CD1c-positive myeloid dendritic cell (primary cell): ENCODE data around the gene SEMA3F.

Experiments
- DNase-seq: peaks from one replicate; pipeline ENCODE4 v3.0.0-alpha.2; 2016; ENCODE audit errors: extremely low spot score

Gene SEMA3F

GRCh38 chr3:50193286-50193685, 38.2 kb downstream of the SEMA3F start:
- DNase-seq: no peak

- DNase-seq: no peak
Observed at GRCh38 chr3:50193746-50194127, 38.6 kb downstream of the SEMA3F start.

- peak; percentile 76 for DNase-seq
Observed at GRCh38 chr3:50194128-50194902, 39.2 kb downstream of the SEMA3F start.

GRCh38 chr3:50194903-50195500, 39.9 kb downstream of the SEMA3F start:
- DNase-seq: no peak

DNA sequence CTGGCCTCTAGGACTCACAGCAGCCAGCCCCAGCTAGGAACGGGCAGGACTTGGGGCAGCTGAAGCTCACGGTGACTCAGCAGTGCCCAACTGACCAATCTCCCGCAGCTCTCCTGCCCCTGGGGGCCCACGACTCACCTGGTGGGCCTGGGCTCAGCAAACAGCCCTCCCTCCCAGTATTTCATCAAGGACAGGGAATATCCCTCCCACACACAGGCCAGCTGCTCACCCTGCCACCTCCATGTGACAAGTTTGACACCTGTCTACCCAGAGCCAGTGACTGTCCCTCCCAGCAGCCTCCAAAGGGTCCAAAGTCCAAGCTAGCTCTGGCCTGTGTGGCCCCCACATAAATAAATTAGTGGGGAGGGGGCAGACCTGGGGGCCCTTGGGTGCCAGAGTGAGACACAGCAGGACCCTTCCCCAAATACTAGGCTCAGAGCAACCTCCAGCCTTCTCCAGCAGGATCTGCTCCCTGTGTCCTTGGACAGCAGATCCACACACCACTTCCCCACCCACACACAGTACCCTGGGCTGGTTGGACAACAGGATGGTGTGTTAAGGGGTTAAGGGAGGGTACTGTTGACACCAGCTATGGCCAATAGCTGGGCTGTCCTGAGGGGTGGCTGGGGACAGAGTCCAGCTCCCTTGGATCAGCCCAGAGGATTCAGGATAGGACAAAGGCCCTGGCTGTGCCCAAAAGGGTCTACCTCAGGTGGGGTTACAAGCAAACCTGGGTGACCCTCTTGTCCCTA, 40.6 kb downstream of the SEMA3F start:
- DNase-seq: no peak

GRCh38 chr3:50196253-50196801, 41.2 kb downstream of the SEMA3F start:
- no peak for DNase-seq

DNA sequence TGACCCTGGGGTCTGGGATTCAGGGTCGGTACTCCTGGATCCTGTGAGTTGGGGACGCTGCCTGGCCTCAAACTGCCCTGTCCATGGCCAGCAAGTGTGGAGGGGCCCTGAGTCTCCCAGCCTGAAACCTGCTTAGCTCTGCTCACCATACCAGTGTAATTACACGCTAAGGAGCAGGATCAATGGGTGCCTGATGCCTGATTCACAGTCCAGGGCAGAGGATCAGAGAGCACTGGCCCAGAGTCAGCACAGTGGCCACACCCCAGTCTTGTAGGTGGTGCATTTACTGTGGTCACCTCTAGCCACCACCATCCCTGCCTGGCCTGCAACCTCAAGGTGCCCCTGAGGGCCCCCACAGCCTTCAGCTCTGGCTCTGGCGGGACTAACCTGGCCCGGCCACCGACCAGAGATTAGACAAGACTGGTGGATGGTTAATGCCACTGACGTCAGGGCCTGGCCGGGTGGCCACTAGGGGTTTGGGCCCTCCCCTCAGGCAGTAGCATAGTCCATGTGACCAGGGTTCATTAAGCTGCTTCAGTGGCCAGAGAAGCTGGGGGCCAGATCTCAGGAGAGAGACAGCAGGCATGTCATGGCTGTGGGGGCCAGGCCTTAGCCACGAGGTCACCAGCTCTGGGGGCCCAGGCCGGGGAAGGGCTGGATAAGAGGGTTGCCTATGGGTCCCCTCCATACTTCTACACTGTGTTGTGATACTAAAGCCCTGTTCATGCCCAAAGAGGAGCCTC, 46.6 kb downstream of the SEMA3F start:
- DNase-seq: no peak

DNA sequence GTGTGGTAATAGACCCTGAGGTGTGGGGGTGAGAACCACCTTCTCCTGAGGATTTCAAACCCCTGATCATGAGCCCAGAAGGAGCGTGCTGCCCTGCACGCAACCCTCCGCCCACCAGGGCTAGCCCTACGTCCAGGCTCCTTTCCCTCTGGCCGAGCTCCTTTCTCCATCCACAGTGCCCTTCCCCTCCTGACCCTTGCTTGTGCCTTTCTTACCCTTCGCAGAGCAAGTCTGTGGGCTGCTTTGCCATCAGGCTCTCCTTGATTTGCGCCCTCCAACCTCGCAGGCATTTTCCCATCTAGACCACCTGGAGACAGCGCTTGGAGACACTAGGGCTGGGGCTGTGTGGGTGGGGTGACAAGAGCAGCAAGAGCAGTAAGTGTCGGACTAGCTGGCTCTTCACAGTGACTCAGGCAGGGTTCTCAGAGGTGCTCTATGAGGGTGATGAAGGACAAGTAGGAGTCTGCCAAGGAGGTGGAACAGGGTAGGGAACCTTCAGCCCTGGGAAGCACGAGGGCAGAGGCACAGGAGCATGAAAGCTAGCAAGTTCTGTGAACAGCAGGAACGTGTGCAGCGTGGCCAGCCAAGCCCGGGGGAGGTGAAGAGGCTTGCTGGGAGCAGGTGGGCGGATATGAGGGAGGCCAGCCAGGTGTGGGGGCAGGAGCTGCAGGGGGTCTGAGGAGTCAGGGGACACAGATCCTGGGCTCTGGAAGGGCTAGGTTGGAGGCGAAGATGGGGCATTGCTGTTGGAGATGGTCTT, 47.4 kb downstream of the SEMA3F start:
- DNase-seq: no peak

DNA sequence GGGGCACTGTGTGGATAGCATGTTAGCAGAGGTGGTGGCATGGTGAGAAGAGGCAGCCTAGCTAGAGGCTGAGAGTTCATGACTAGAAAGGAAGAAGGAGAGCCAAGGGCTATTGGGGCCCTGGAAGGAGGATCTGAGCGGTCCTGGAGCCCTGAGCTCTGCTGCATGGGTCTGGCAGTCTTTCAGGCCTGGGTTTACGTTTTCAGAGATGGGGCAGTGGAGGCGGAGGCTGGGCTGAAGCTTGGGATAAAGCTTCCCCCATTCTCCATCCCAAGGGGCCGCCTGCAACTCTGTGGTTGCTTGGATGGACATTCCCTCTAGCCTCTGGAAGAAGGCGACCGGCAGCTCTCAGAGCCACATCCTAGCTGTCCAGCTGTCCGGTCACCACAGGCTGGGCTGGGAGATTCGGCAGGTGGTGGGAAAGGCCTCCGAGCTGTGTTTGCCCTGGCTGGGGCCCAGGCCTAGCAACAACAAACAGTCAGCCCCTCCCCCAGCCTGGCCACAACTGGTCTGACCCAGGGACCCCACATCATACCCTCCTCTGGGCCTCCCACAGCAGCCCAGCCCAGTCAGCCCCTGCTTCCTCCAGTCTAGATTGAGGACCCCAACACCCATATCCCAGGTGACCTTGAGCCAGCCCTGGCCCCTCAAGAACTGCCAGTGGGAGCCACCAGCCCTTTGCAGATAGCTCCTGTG, 48.1 kb downstream of the SEMA3F start:
- no peak for DNase-seq

DNA sequence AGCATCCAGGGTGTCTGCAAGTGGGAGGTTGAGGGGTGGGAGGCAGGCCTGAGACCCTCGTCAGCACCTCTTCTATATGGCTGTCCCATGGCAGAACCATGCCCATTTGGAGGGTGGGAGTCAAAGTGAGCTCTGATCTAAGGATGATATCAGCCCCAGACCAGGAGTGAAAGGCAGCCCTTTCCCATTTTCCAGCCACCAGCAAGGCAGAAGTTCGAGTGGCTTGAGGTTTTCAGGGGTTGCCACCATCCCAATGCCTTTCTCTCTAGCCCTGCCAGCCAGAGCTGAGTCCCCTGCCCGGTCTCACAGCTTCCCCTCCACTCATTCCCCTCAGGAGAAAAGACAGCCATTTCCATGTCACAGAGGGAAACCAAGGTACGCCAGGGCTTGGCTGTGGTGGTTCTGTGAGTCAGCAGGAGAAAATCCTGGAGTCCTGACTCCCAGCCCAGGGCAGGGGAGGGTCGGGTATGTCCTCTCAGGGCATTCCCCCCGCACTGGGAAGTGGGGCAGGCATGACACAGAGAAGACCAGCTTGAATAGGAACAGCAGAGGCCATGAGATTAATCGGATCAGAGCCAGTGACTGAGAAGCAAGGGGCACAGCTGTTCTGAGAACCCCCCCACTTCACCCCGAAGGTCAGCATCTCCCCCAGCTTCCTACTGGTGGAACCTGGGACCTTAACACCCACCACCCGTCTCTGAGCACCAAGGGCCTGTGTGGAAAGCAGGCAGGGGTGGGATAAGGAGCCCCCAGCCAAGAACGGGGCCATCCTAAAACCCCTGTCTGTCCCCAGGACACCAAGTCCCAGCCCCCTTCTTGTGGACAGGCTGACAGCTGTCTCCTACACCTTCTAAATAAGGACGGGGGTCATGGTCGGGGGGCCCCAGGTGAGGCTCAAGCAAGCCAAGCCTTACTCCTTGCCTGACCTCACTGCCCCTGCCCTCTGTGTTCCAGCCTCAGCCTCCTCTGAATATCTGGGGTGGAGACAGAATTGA, 49.0 kb downstream of the SEMA3F start:
- no peak for DNase-seq

- no peak for DNase-seq
Observed at GRCh38 chr3:50204804-50205412, 49.8 kb downstream of the SEMA3F start, which contains the start of gene SLC38A3. Gene SLC38A3, plus strand, starts transcription at chr3:50205271. Its CDS starts 8,929 bp downstream, at chr3:50214200.

DNA sequence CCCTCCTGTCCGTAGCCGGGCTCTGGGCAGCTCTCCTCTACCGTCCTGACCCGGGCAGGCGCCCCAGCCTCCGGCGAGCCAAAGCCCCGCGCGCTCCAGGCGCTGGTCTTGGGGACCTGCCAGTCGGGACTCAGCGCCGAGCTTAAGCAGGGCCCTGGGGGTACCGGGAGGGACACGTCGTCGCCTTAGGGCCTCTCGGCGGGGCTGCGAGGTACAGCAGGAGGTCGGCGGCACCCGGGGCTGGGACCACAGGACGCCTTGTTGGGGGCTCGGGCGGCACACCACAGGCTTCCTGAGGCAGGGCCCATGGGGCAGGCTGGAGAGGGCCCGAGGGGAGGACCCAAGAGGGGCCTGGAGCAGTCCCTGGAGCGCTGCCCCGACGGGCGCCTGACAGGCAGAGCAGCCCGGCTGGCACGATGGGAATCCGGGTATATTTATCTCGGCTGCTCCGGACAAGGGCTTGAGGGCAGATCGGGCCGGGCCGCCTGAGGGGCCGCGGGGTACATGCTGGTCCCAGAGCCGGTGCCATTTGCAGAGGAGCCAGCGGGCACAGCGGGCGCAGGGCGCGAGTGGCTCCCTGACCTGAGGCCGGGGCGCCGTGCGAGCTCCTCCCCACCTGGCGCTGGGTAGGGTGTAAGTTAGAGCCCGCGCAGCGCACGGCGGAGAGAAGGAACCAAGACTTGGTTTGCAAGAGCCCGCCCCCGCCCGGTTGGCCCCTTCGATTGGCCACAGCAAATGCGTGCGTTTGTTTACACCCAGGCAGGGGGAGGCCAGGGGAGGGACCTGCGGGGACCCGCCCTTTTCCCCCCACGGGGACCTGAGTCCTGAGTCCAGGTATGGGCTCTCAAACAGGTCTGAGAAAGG, 50.5 kb downstream of the SEMA3F start:
- DNase-seq: peak; percentile 43

GRCh38 chr3:50207359-50208042, 52.4 kb downstream of the SEMA3F start:
- no peak for DNase-seq

DNA sequence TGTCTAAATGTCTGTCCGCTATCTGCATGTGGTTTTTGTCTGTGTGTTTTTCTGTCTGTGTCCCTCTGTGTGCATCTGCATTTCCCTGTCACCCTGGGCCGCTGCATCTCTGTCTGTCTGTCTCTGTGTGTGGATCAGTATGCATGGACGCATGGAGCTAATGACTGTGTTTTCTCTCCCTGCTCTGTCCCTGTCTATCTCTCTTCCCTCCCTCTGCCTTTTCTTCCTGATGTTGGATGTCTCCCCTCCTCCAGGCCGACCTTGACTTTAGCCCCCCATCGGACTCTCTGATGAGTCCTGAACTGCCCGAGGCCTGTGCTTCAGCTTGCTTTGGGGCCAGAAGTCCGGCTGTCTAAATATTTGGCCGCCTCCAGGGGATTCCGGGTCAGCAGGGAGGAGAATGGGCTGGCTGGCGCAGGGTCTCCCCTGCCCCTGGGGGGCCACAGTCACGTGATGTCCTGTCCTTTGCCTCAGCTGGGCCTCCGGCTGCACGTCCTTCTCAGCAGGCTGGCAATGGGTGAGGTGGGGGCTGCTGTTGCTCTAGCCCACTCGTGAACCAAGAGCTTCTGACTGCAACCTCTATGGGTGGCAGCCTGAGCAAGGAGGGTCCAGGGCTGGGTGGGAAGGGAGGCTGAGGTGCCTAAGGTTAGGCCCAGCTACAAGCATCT, 53.7 kb downstream of the SEMA3F start:
- DNase-seq: no peak

GRCh38 chr3:50210176-50210509, 55.0 kb downstream of the SEMA3F start:
- DNase-seq: no peak

DNA sequence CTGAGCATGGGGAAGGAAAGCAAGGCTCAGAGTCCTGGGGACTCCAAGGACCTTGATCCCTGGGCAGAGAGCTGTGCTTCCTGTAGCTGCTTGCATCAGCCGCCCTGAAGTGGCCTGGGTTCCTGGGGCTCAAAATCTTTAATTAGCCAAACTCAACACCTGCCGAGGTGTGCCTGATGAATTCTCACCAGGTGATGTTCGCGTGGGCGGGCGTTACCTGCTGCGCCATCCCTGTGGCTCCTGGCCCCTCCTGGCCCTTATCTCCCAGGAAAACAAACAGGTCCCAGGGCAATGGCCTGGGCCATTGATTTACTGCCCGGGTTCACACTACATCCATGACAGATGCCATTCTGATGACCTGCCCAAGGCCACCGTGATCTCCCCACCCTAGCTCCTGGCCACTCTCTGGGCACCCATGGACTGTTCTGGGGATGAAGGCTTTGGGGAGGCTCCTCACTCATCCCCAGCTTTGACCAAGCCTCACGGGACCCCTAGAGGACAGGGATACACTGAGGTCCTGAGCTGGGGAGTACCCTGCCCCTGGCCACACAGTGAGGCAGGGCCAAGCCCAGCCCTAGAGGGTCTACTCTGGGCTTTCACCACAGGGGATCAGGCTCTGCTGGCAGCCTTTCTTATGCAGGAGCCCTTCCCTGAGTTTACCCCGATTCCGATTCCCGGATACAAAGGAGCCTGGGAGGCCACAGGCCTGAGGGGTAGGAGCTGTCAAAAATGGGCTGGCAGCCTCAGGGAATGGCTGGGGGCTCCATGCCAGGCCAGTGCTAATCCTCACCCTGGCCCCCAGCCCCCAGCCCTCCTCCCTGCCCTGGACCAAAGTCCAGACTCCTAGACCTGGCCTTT, 55.6 kb downstream of the SEMA3F start:
- no peak for DNase-seq
